HK-2 (cell line): ENCODE results near the gene TACC2.

ENCODE experiments used
- DNase-seq: peaks from one replicate; pipeline ENCODE4 v3.0.0-alpha.2; 2018; ENCODE audit not compliant: unreplicated experiment

The TACC2 gene

DNA sequence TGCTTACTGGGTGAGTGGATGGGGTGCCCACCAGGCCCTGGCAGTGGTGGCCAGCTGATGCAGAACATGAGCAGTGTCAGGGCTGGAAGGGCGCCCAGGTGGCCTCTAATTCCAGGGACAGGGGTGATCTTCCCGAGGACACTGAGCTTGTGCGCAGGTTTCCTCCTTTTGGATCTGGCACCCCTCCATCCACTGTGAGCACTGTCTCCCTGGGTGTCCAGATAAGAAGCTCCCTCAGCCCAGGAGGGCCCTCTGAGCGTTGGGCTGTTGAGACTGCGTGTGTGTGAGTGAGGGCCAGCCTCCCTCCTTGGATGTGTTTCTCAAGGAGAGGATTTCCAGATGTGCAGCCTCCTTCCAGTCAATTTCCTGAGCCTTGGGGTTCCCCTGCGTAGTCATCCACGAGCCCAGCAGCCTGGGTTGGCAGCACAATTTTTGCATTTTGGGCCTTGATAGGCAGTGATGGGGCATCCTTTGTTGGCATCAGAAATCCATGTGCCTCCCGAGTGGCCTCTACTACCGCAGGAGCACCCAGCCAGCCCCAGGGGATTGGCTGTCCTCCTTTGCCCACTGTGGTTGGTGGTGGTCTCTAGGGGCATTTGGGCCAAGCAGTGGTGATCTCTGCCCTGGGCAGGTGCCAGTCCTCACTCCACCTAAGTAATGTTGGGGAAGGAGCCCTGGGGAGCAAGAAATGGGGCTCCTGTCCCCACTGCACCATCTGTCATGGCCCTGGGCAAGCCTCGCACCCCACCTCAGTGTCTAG is 261.2 kb downstream of the TACC2 start:
- no peak for DNase-seq

DNA sequence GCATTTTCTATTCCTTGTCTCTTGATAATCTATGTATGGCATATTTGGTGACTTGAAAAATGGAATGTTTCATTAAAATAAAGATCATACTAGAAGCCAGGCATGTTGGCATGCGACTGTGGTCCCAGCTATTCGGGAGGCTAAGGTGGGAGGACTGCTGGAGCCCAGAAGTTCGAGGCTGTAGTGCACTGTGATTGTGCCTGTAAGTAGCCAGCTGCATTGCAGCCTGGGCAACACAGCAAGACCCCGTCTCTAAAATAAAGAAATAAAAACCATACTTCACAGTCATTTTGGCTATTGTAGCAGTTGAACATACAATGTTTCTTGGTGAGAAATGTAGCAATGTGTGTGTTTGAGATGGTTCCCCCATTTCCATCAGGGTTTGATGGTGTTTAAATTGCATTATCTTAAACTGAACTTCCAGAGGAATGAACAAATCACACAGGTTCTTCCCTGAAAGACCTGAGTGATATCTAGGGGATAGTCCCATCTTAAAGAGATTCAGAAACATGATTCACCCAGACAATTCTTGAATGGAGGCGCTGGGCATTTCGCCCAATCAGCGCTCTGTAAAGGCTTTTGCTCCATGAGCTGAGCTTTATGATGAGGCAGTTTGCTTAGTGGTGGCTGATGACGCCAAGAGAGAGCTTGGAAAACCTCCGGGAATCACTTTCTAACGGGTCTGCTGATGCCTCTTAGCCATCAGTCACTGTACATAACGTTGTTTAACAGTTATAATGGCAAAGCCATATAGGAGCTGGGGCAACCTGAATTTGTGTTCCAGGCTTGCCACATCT is 262.7 kb downstream of the TACC2 start:
- DNase-seq = no peak

DNA sequence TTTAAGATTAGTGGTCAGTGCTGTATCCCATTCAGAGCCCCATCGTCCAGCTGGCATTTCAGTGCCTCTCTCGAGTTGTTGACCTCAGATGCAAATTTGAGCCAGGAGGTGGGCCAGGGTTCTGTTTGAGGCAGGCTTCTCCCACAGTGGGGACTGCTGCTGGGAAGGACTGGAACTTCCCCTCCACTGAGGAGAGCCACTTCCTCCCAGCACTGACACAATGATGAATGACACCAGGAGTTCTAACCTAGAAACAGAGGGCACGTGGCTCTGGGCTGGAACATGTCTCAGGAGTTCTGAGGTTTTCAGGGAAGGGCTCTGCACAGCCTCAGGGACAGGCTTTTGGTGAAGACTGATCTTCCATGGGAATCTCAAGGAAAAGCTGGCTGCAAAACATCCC is 263.8 kb downstream of the TACC2 start:
- peak; percentile 11 for DNase-seq

DNA sequence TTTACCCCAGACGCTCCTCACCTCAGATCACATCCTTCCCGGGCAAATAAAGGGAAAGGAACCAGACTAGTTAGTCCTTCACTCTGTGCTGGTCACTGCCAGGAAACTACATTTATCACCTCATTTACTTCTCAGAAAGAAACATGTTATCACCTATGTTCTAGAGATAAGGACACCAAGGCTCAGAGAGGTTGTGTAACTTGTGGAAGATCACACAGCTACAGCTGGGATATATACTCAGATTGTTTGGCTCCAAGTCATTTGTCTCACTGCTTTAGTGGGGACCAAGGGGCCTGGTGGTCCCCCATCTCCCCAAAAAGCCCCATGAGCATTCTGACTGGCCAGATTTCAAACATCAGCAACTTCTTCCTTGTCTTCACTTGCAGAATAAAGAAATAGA is 264.6 kb downstream of the TACC2 start:
- DNase-seq = no peak

DNA sequence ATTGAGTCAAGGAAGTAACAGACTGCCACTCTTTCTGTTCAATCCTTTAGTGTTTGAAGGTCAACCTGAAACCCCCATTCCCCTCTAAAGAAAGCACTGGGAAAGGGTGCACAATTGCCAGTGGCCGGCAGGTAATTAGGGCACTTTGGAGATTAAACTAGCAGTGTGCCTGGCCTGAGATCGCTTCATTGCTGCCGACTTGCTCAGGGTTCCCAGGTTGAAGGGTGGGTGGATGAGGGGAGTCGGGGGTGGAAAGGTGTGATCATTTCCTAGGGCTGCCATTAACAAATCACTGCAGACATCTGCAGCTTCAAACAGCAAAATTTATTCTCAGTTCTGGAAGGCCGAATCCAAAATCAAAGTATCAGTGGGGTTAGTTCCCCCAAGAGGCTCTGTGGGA is 265.9 kb downstream of the TACC2 start:
- no peak for DNase-seq

DNA sequence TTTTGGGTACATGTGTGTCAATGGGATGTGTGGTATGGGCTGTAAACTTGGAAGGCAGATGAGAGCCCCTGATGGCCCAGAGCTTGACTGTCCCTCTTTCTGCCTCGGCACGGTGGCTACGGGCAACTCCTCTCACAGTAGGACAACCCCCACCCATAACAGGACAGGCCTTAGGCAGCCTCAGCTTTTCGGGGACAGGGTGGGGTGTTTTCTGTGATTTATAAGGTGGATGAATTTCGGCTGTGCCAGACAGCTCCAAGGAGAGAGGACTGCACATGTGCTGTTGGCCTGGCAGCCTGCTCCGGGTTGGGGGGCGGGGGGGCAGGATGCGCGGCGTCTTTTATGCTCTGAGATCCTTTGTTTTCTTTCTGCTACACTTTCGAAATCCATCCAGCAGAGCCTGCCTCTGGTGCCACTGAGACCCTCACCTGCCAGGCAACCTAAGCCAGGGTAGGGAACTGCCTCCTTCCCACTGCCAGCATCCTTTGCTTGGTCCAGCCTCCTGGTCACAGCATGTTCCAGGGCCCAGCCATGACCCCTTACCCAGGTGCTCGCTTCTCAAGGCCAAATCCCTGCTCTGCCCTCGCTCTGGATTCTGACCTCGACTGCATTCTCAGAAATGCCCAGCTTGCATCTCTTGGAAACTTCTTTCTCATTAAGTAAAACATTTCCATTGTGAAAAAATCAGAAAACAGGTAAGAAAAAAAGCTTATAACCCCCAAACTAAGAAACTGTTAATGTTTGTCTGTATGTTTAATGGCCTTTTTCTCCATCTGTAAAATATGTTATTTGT is 266.7 kb downstream of the TACC2 start:
- no peak for DNase-seq

DNA sequence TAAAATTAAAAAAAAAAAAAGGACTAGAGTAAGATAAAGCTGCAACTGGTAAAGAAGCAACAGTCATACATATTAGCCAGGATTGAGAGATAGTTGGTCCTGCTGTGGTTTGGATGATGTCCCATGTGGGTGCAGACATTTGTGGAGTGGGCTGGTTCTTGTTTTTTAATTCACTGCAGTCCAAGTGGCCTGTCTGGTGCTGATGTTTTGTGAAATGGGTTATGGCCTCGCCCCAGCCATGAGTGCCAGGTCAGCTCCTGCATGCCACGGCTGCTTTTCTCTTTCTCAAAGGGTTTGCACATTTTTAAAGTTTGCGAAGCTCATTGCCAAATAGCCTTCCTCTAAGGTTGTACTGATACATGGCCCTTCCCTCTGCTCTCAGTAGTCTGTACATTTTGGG is 268.1 kb downstream of the TACC2 start:
- no peak for DNase-seq

DNA sequence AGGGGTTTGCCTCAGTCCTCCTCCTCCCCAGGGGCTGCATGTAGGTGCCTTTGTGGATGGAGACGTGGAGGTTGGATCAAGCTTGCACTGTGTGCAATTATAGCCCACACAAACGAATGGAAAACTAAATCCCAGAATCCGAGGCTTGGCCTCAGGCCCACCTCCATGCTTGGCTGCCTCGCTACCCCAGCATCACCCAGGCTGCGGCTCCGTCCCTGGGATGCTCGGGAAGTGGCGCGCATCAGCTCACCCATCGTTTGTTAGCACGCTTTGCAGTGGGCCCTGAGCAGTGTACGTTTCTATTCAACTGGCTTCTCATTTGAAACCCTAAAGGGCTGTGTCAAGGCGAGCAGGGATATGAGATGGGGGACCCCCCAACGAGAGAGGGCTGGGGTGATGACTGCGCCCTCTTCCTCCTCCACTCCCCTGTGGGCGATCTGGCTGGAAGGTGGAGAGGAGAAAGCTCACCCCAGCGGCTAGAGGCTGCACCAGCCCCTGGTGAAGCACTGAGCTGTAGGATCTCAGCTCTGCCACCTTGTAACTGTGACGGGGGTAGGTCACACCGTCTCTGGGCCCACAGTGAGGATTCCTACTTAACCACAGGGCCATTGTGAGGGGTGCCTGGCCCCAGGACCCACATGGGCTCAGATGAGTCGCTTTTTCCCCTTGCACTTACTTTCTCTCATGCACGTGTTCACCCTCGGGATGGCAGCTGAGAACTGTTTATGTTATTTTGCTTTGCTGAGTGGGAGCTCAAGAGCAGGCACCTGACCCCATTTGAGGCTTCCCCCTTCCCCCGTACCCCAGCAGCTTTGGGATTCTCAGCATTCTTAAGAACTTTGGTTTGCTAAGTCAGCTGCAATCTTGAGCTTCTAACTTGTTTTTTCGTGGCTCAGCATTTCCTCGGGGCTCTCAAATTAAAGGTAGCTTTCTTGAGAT is 269.4 kb downstream of the TACC2 start:
- peak; percentile 57 for DNase-seq

DNA sequence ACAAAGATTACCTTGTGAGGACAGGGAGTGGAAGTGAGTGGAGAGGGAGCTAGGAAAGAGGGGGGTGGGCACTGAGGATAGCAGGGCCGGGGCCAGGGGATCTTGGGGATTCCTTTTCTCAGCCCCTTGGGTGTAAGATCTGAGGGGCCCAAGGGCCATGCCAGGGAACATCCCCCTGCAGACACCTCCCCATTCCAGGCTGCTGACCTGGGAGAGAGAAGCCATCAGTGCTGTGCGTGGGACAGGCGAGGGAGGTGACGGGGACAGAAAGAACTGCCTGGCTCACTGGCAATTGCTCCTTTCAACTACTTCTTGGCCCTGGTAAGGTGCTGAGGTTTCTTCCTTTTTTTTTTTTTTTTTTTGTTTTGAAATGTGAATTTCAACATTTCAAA is 270.1 kb downstream of the TACC2 start:
- DNase-seq = no peak

DNA sequence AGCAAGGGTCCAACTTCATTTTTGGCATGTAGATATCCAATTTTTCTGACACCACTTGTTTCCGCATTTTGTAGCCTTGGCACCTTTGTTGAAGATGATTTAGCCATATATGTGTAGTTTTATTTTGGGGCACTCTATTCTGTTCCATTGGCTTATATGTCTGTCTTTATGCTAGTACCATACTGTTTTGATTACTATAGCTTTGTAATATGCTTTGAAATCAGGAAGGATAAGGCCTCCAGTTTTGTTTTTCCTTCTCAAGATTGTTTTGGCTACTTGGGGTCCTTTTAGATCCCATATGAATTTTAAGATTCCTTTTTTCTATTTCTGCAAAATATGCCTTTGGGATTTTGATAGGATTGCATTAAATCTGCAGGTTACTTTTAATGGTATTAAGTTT is 272.6 kb downstream of the TACC2 start:
- no peak for DNase-seq

DNA sequence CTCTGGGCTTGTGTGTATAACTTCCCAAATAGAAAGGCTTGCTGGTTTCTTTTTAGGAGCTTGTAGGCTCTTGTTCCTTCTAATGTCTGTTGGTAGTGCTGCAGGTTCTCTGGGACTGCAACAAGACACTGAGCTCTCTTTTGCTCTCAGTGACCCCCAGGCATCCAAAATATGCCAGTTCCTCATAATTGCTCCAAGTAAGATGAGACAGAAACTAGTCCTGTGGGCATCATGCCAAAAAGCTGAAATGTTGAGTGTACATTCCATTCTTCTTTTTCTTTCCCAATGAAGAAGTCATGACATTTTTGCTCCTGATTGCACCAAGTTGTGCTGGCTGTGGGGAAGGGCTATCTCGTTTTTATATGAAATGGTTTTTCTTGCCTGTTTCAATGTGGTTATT is 275.0 kb downstream of the TACC2 start:
- peak; percentile 63 for DNase-seq

DNA sequence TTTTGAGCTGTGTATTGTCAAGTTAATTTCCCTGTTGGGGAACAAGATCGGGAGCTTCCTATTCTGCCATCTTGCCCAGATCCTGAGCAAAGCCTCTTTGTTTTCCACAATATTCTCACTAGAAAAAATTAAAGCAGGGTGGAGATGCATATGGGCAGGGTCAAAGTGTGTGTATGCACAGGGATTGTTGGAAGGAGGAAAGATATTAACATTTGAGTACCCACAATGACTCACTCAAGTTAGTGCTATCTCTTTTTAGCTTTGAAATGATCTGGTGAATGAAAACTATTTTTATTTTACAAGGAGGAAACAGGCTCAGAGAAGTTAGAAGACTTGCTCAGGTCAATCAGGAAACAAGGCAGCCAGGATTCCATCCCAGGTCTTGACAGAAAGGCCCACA is 275.5 kb downstream of the TACC2 start:
- no peak for DNase-seq

DNA sequence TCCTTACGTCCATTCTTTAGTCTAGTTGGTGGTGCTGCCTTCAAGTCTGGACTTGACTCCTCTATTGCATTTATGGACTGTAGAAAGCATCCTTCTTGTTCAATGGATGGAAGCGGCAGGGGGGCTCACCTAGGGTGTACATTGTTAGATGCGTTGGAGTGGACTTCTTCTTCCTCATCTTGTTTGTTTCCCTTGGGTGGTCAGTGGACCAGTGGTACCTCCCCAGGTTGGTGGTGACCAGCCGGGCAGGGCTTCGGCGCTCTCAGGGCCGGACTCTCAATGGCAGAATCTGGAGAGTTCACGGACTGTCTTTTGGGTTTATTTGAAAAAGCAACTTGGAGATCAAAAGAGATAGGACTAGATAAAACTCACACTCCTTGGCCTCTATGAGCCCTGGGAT is 276.0 kb downstream of the TACC2 start:
- no peak for DNase-seq

DNA sequence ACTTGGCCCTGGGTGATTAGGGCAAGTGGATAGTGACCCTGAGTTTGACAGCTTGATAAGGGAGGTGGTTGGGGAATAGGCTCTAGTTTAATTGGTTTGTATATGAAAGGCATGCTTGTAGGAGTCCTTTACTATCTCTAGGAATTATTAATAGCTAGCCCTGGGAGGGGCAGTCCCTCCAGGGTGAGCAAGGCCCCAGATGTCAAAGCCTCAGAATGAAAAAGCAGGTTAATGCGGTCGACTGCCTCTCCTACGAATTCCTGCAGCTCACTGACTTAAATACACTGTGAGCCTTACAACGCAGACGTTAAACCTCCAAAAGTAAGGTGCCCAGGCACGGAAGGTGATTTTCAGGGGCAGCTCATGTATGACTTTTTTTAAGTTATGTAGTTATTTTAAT is 276.9 kb downstream of the TACC2 start:
- peak; percentile 72 for DNase-seq

DNA sequence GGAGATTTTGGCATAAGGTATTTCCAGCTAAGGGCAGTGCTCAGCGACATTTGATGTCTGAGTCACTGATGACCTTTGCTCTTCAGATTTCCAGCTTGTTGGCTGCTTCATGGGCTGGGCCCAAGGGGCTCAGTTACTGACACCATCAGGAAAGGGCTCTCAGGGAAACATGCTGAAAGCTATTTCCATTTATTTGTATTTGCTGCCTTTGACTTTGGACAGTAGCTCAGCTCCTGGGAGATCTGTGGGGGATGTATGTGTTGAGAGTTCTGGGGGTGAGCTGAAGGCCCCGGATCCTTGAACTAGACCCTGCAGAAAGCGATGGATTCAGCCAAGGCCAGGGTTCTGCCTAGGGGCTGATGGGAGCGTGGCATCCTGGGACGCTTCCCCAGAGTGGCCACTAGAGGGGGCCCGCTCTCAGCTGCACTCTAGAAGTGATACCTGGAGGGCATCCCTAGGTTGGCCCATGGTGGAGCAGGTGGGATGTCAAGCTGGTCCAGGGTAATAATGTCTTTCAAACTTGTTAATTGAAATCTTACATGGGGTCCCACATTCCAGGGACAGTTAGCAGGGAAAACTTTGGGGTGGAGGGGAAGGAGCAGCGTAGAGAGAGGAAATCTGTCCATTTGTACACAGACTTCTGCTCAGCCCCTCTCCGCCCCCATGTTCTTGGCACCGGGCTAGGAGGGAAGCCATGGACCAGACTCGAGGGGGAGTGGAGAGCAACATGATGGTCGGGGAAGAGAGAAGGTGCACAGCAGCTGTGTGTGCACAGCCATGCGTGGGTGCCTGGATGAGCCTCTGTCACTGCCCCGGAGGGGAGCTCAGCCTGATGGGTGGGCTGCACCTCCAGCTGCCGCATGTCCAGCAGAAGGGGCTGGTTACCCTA is 279.1 kb downstream of the TACC2 start:
- DNase-seq = peak; percentile 68

DNA sequence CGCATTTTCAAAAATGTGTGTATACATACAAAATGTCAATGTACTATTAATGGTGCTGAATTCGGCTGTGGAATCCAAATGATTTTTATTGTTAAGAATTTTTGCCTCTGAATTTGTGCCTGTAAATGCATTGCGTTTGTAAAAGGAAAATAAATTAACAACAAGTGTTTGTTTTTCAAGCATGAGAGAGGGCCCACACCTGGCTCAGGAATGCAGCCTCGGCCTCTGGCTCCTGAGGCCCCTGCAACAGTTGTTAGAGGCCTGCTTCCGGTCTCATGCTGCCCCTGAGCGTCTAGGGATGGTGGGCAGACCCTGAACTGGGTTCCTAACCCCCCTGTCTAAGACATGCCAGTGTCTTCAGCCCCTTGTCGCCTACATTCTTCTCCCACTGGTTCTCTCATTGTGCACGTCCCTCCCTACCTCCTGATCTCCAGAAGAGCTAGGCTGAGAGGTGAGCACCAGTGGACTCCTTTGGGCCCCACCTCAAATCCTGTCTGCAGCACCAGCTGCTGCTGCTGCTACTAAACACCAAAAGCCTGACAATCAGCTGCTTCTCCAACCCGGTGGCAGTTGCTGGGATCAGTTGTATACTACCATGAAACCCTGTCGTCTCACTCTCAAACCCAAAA is 280.2 kb downstream of the TACC2 start:
- no peak for DNase-seq

DNA sequence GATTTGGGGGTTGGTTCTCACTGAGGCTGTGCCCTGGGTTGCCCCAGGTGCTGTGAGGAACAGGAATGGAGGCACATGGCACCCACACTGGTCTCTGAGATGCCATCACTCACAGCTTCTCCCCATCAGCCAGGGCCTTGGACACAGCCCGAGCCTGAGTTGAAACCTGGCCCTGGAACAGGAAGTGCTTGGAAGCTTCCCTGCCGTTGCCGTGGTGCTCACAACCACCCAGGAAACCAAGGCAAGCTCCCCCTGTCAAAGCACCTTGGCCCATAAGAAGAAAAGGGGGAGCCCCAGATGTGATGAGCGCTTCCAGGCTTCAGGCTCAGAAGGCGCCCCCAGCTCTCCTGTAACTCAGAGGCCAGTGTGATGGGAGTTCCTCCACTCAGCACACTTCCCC is 282.1 kb downstream of the TACC2 start, which contains the start of gene BTBD16:
TSS of gene BTBD16 (plus strand) at position 221 of the 400 bp plus-strand sequence. CDS start 3,786 bp downstream, outside the sequence.
- no peak for DNase-seq

DNA sequence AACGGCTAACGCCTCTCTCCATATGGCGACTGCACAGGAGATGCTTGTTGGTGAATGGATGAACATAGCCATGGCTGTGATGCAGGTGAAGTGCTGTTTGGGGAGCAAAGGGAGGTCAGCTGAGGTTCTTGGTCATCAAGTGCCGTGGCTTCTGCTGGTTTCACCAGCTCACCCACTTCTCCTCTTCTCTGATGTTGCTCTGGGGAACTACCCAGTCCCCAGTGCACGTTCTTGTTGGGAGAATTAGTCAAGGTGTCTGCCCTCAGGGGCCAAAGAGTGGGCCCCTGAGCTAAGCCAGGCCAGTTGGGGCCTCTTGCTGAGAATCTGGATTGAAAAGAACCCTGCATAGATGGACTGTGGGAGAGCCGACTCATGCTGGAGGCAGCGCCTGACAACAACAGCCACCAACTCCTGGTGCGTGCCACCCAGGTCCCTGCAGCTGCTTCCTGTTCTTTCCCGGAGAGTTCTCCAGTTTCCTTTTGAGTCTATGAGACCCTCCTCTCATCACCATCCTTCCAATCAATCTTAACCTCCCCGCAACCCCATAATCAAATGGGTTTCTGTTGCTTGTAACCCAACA is 285.1 kb downstream of the TACC2 start:
- no peak for DNase-seq

DNA sequence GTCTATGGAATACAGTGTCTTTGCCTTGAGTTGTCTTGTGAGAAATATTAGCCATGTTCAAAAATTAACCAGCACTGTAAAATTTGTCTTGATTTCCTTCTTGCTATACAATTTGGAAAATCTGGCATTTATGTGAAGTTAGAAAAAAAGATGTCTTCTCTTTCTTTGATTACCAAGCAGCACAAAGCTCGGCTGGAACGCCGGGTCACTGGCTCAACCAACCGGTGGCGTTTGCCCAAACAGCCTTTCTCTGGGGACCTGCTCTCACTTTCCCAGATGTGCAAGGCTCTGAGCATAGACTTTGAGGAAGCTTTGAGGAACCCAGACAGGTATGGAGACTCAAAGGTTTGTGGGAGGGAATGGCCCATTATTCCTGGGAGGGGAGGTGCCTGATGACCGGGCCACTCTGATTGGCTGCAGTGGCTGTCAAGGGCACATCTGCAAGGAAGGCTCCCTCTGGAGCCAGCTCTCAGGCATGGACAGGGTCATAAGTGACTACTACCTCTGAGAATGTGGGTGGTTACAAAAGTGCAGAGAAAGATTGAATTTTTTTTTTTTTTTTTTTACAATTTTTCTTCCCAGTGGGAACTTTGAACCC is 287.7 kb downstream of the TACC2 start:
- peak; percentile 44 for DNase-seq
